ENCODE data around the gene NR4A1.

Gene NR4A1

GRCh38 chr12:52057638-52058576 is 6.7 kb downstream of the NR4A1 start:
- in situ Hi-C loops (cut with MboI; ENCODE audit: low sequenced_read_pairs) = no loop called here

GRCh38 chr12:52058631-52059361 is 7.6 kb downstream of the NR4A1 start:
- in situ Hi-C loops (cut with MboI; ENCODE audit: low sequenced_read_pairs) = no loop called here

- in situ Hi-C loops (cut with MboI; ENCODE audit: low sequenced_read_pairs) = no loop called here
These were observed 8.6 kb downstream of the NR4A1 start for GRCh38 chr12:52059582-52060497.

GRCh38 chr12:52060498-52061177 is 9.4 kb downstream of the NR4A1 start:
- in situ Hi-C loops (cut with MboI; ENCODE audit: low sequenced_read_pairs) = no loop called here

- in situ Hi-C loops (cut with MboI; ENCODE audit: low sequenced_read_pairs) = no loop called here
These were observed 10.4 kb downstream of the NR4A1 start for GRCh38 chr12:52061470-52062166.

GRCh38 chr12:52062167-52063081 is 11.2 kb downstream of the NR4A1 start:
- in situ Hi-C loops (cut with MboI; ENCODE audit: low sequenced_read_pairs) = no loop called here

GRCh38 chr12:52063082-52063924 is 12.1 kb downstream of the NR4A1 start:
- in situ Hi-C loops (cut with MboI; ENCODE audit: low sequenced_read_pairs) = no loop called here

- in situ Hi-C loops (cut with MboI; ENCODE audit: low sequenced_read_pairs) = no loop called here
These were observed 12.9 kb downstream of the NR4A1 start for GRCh38 chr12:52063981-52064649.

GRCh38 chr12:52066346-52067080 is 15.3 kb downstream of the NR4A1 start:
- in situ Hi-C loops (cut with MboI; ENCODE audit: low sequenced_read_pairs) = no loop called here

GRCh38 chr12:52067081-52067374 is 15.8 kb downstream of the NR4A1 start:
- in situ Hi-C loops (cut with MboI; ENCODE audit: low sequenced_read_pairs) = no loop called here

- in situ Hi-C loops (cut with MboI; ENCODE audit: low sequenced_read_pairs) = no loop called here
These were observed 18.3 kb downstream of the NR4A1 start, which contains the start of gene ATG101 for GRCh38 chr12:52069327-52070184. Gene ATG101 (plus strand): TSS chr12:52069978. CDS start chr12:52073651, 3,673 bp downstream.

- in situ Hi-C loops (cut with MboI; ENCODE audit: low sequenced_read_pairs) = no loop called here
These were observed 19.1 kb downstream of the NR4A1 start for GRCh38 chr12:52070185-52070925.

GRCh38 chr12:52073531-52074381 is 22.5 kb downstream of the NR4A1 start:
- in situ Hi-C loops (cut with MboI; ENCODE audit: low sequenced_read_pairs) = no loop called here

Measured in HL-60/S4 treated with retinoic acid at 250 ng/mL for 4 days and 3 days (cell line).